Parathyroid adenoma (tissue), 2 donors: Measurements from ENCODE around the gene GNA15.

Source experiments
- H2AFZ ChIP-seq: fragments of 300-600 bp; sonication (generic); one replicate; pipeline ENCODE4 v1.7.0; 2017; ENCODE audit warnings: antibody characterized with exemption, mild to moderate bottlenecking
- H3K27ac ChIP-seq: fragments of 300-600 bp; sonication (generic); one replicate; pipeline ENCODE4 v1.7.0; 2017
- H3K27me3 ChIP-seq: fragments of 300-600 bp; sonication (generic); one replicate; pipeline ENCODE4 v1.7.0; 2017; ENCODE audit warnings: low read length; ENCODE audit not compliant: control insufficient read depth, insufficient read depth
- H3K36me3 ChIP-seq: fragments of 300-600 bp; sonication (generic); one replicate; pipeline ENCODE4 v1.7.0; 2017; ENCODE audit warnings: low read length; ENCODE audit not compliant: control insufficient read depth, insufficient read depth
- H3K4me1 ChIP-seq: fragments of 300-600 bp; sonication (generic); one replicate; pipeline ENCODE4 v1.7.0; 2017; ENCODE audit warnings: control low read depth
- H3K4me2 ChIP-seq: fragments of 300-600 bp; sonication (generic); one replicate; pipeline ENCODE4 v1.7.0; 2017; ENCODE audit warnings: low read length
- H3K4me3 ChIP-seq: fragments of 300-600 bp; sonication (generic); one replicate; pipeline ENCODE4 v1.7.0; 2017; ENCODE audit warnings: low read depth, low read length
- H3K79me2 ChIP-seq: fragments of 300-600 bp; sonication (generic); one replicate; pipeline ENCODE4 v1.7.0; 2017; ENCODE audit warnings: control low read depth
- H3K9ac ChIP-seq: fragments of 300-600 bp; sonication (generic); one replicate; pipeline ENCODE4 v1.7.0; 2017; ENCODE audit warnings: mild to moderate bottlenecking
- H3K9me3 ChIP-seq: fragments of 300-600 bp; sonication (generic); one replicate; pipeline ENCODE4 v1.7.0; 2017; ENCODE audit warnings: low read length; ENCODE audit not compliant: control insufficient read depth
- CTCF ChIP-seq: fragments of 300-600 bp; sonication (generic); IDR thresholded peaks from one replicate; pipeline ENCODE4 v1.7.0; 2017; ENCODE audit warnings: antibody characterized with exemption, mild to moderate bottlenecking
- donor health status: primary hyperparathyroidism.

GNA15 gene

GRCh38 chr19:3121396-3121795, 14.4 kb upstream of the GNA15 start:
- H3K27me3 ChIP-seq = no peaks in the 10 kb centered on the region
- no peaks in the 10 kb centered on the region for H3K36me3 ChIP-seq
- TF ChIP-seq CTCF = no peak

GRCh38 chr19:3121821-3122511, 13.9 kb upstream of the GNA15 start:
- Histone ChIP-seq H3K27ac (no peak overlapping the region), H3K9ac (no peak overlapping the region), H3K36me3 (no peaks in the 10 kb centered on the region), H3K79me2 (no peaks in the 10 kb centered on the region), H3K4me3 (no peak overlapping the region), H3K27me3 (no peaks in the 10 kb centered on the region), H3K4me1 (peaks cover 2% of the 10 kb centered on the region), H3K9me3 (no peaks in the 10 kb centered on the region), H3K4me2 (no peak overlapping the region), H2AFZ (no peak overlapping the region)
- TF ChIP-seq CTCF = no peak

More at GRCh38 chr19:3121396-3121795, 14.4 kb upstream of the GNA15 start:
- Histone ChIP-seq H3K4me3 (no peak overlapping the region), H3K79me2 (no peaks in the 10 kb centered on the region), H3K9ac (no peak overlapping the region), H3K4me2 (no peak overlapping the region), H2AFZ (no peak overlapping the region), H3K9me3 (no peaks in the 10 kb centered on the region), H3K4me1 (peaks cover 2% of the 10 kb centered on the region), H3K27ac (no peak overlapping the region)

GRCh38 chr19:3122512-3122870, 13.3 kb upstream of the GNA15 start:
- H3K79me2 ChIP-seq = no peaks in the 10 kb centered on the region
- no peak for TF ChIP-seq CTCF
- H3K4me2 ChIP-seq = no peak overlapping the region
- H2AFZ ChIP-seq = no peak overlapping the region
- peaks cover 2% of the 10 kb centered on the region for H3K4me1 ChIP-seq
- no peaks in the 10 kb centered on the region for H3K27me3 ChIP-seq
- no peak overlapping the region for H3K9ac ChIP-seq
- no peaks in the 10 kb centered on the region for H3K9me3 ChIP-seq
- no peak overlapping the region for H3K27ac ChIP-seq
- H3K4me3 ChIP-seq = no peak overlapping the region
- H3K36me3 ChIP-seq = no peaks in the 10 kb centered on the region

- Histone ChIP-seq H3K27ac (no peak overlapping the region), H2AFZ (no peak overlapping the region), H3K27me3 (no peaks in the 10 kb centered on the region), H3K79me2 (no peaks in the 10 kb centered on the region), H3K9me3 (no peaks in the 10 kb centered on the region), H3K36me3 (no peaks in the 10 kb centered on the region), H3K4me1 (peaks cover 2% of the 10 kb centered on the region), H3K4me3 (no peak overlapping the region), H3K9ac (no peak overlapping the region), H3K4me2 (no peak overlapping the region)
- TF ChIP-seq CTCF = no peak
Measured at GRCh38 chr19:3123088-3123721, 12.6 kb upstream of the GNA15 start.

GRCh38 chr19:3123956-3124355, 11.9 kb upstream of the GNA15 start:
- no peaks in the 10 kb centered on the region for H3K9me3 ChIP-seq
- H2AFZ ChIP-seq = no peak overlapping the region
- peaks cover 2% of the 10 kb centered on the region for H3K4me1 ChIP-seq
- no peaks in the 10 kb centered on the region for H3K27me3 ChIP-seq
- no peak for TF ChIP-seq CTCF
- H3K4me3 ChIP-seq = no peak overlapping the region
- H3K79me2 ChIP-seq = no peaks in the 10 kb centered on the region
- no peaks in the 10 kb centered on the region for H3K36me3 ChIP-seq
- H3K4me2 ChIP-seq = no peak overlapping the region
- H3K9ac ChIP-seq = no peak overlapping the region
- H3K27ac ChIP-seq = no peak overlapping the region
